Mucosa of descending colon (tissue), 3 donors: Measurements from ENCODE around the gene GRIN3B. TPM values are rescaled to one million over a fixed set of nuclear protein-coding genes. Genes with fewer than 3 reads are reported as not detected.

Source experiments
- ATAC-seq: fragments of 200-7000 bp; cut with Tn5 transposase; one replicate; pipeline ENCODE4 v1.9.1; 2020; ENCODE audit warnings: mild to moderate bottlenecking, moderate library complexity
- DNase-seq, 3 donors: peaks; one replicate each; pipeline ENCODE4 v3.0.0-alpha.2; 2020
- H3K36me3 ChIP-seq: fragments of 200-600 bp; one replicate; pipeline ENCODE4 v1.8.0; 2021; ENCODE audit warnings: low read depth, mild to moderate bottlenecking
- H3K4me1 ChIP-seq: fragments of 200-600 bp; one replicate; pipeline ENCODE4 v1.8.0; 2021; ENCODE audit warnings: low read depth, mild to moderate bottlenecking
- H3K4me3 ChIP-seq: fragments of 200-600 bp; one replicate; pipeline ENCODE4 v1.8.0; 2021; ENCODE audit warnings: mild to moderate bottlenecking
- H3K9me3 ChIP-seq: fragments of 200-600 bp; one replicate; pipeline ENCODE4 v1.8.0; 2021; ENCODE audit warnings: mild to moderate bottlenecking
- intact Hi-C, 2 donors: fragments of 100-400 bp; cut with DNase I in 1 of 2; cut with micrococcal nuclease in 1 of 2; formaldehyde crosslinking; loops; one replicate each; pipeline versions ENCODE4 v1.11.0 to v1.11.1; 2022; cut with DNase I, micrococcal nuclease
- total RNA-seq, 3 donors: library from RNA; stranded (reverse); fragmentation: NEBNext Ultra II Directional in 2 of 3; extraction: Animal tissue kit (Norgen Biotek cat#: 25700) in 2 of 3; gene quantifications; one replicate each; pipeline versions ENCODE4 v1.2.1 to v1.2.4, GENCODE V29; 2021 to 2023
- TF ChIP-seq, protein P1 (sequence below): fragments of 200-600 bp; IDR thresholded peaks from one replicate; pipeline ENCODE4 v1.8.0; 2022; ENCODE audit warnings: antibody characterized with exemption, mild to moderate bottlenecking
- donor health status: DM: no; HTN: no; CAD: no; lungs with moderate emphysema.
- donor health status: DM: no; HTN: no; CAD: no.
- donor health status: DM: no; HTN: yes; CAD: no.

The GRIN3B gene
- total RNA-seq, 3 donors from 2014 or later = not detected

DNA sequence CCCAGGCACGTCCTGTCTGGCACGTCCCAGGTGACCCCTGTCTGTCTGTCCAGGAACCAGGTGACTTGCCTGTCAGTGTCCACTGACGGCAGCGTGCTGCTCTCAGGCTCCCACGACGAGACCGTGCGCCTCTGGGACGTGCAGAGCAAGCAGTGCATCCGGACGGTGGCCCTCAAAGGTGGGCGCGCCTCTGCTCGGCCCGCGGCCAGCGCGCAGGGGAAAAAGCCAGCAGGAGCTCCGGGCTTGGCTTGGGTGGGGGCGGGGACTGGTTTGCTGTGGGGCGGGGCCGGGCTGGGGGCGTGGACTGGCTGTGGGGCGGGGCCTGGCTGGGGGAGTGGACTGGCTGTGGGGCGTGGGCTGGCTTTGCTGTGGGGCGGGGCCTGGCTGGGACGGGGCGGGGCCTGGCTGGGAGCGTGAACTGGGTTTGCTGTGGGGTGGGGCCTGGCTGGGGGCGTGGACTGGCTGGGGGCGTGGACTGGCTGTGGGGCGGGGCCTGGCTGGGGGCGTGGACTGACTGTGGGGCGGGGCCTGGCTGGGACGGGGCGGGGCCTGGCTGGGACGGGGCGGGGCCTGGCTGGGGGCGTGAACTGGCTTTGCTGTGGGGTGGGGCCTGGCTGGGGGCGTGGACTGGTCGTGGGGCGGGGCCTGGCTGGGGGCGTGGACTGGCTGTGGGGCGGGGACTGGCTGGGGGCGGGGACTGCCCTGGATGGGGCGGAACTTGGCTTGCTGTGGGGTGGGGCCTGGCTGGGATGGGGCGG, 8.9 kb upstream of the GRIN3B start:
- no peaks in the 10 kb centered on the region for H3K9me3 ChIP-seq
- DNase-seq (peak; percentile 4 to 76 (median 67)), ATAC-seq (peak; percentile 83)
- H3K4me1 ChIP-seq = peaks cover 7% of the 10 kb centered on the region
- no peaks in the 10 kb centered on the region for H3K36me3 ChIP-seq
- intact Hi-C loops = no loop called here
- TF ChIP-seq, protein P1, sequence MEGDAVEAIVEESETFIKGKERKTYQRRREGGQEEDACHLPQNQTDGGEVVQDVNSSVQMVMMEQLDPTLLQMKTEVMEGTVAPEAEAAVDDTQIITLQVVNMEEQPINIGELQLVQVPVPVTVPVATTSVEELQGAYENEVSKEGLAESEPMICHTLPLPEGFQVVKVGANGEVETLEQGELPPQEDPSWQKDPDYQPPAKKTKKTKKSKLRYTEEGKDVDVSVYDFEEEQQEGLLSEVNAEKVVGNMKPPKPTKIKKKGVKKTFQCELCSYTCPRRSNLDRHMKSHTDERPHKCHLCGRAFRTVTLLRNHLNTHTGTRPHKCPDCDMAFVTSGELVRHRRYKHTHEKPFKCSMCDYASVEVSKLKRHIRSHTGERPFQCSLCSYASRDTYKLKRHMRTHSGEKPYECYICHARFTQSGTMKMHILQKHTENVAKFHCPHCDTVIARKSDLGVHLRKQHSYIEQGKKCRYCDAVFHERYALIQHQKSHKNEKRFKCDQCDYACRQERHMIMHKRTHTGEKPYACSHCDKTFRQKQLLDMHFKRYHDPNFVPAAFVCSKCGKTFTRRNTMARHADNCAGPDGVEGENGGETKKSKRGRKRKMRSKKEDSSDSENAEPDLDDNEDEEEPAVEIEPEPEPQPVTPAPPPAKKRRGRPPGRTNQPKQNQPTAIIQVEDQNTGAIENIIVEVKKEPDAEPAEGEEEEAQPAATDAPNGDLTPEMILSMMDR = no peak
- H3K4me3 ChIP-seq = no peak overlapping the region

- ATAC-seq = no peak
- no peak overlapping the region for H3K4me3 ChIP-seq
- intact Hi-C loops = no loop called here
- H3K36me3 ChIP-seq = no peaks in the 10 kb centered on the region
- TF ChIP-seq, protein P1 = no peak
- DNase-seq = peak in 2 of 3 donors; percentile 44 to 57
- H3K9me3 ChIP-seq = no peaks in the 10 kb centered on the region
- peaks cover 9% of the 10 kb centered on the region for H3K4me1 ChIP-seq
Observed at GRCh38 chr19:991932-992669, 8.1 kb upstream of the GRIN3B start.

- Histone ChIP-seq H3K9me3 (no peaks in the 10 kb centered on the region), H3K4me3 (no peak overlapping the region), H3K36me3 (no peaks in the 10 kb centered on the region), H3K4me1 (peaks cover 9% of the 10 kb centered on the region)
- intact Hi-C loops = no loop called here
- no peak for ATAC-seq
- TF ChIP-seq, protein P1 = no peak
- DNase-seq = no peak
Observed at GRCh38 chr19:992670-993055, 7.6 kb upstream of the GRIN3B start.

- H3K4me1 ChIP-seq = peaks cover 9% of the 10 kb centered on the region
- ATAC-seq (no peak), DNase-seq (peak in 1 of 3 donors; percentile 50)
- TF ChIP-seq, protein P1 = no peak
- no peaks in the 10 kb centered on the region for H3K9me3 ChIP-seq
- intact Hi-C loops = no loop called here
- H3K36me3 ChIP-seq = no peaks in the 10 kb centered on the region
- no peak overlapping the region for H3K4me3 ChIP-seq
Observed at GRCh38 chr19:993361-993830, 6.8 kb upstream of the GRIN3B start.

DNA sequence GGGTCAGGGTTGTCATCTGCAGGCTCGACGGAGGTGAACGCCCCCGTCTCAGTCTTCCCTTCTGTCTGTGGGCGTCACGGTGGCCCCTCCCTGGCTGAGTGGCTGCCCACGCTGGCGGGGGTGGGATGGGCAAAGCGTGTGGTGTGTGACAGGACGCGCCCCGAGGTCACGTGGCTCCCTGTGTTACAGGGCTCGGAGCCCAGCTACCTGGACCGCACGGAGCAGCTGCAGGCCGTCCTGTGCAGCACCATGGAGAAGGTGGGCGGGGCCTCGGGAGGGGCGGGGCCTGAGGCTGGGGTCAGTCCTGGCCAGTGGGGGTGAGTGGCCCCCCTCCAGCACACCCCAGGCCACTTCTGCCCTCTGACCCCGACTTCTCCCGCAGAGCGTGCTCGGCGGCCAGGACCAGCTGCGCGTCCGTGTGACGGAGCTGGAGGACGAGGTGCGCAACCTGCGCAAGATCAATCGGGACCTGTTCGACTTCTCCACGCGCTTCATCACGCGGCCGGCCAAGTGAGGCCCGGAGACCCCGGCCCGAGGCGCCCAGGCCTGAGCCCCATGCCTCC, 6.3 kb upstream of the GRIN3B start:
- TF ChIP-seq, protein P1 = no peak
- Histone ChIP-seq H3K36me3 (no peaks in the 10 kb centered on the region), H3K4me3 (no peak overlapping the region), H3K9me3 (no peaks in the 10 kb centered on the region), H3K4me1 (peaks cover 9% of the 10 kb centered on the region)
- no peak for DNase-seq
- no peak for ATAC-seq
- intact Hi-C loops = no loop called here
